Measurements from ENCODE around the gene AGRN.

AGRN gene

DNA sequence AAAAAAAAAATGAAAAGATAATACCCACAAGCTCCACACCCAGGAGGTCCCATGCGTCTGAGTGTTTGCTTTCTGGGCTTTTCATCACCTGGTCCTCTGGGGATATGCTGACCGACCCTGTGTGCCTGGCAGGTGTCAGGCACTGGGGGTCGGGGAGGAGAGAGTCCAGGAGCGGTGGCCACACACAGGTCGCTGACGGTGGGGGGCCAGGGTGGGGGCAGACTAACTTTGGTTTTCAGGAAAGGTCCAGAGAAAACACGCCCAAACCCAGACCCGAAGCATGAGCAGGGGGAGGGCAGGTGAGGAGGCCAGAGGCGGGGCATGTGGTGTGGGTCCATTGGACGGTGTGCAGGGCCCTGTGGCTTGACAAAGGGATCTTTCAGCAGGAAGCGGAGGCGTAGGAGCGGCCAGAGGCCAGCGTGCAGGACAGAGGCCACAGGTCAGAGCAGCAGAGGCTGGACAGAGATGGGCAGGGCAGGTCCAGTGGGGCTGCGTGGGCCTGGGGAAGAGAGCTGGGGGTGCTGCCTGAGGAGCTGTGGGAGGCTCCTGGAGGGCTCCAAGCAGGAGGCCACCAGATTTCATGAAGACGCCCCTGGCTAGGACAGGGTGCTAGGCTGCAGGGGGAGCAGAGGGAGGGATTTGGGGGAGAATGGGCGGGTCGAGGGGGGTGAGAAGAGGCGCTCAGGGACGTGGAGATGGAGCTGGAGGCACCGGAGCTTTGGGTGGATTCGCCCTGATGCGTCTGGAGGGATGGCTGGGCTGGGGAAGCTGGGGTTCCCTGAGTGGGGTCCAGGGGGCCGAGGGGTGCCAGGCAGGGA is 38.4 kb downstream of the AGRN start:
- H3K4me3 ChIP-seq (ENCODE audit: low read length) = no peak overlapping the region
- TF ChIP-seq, protein P1, sequence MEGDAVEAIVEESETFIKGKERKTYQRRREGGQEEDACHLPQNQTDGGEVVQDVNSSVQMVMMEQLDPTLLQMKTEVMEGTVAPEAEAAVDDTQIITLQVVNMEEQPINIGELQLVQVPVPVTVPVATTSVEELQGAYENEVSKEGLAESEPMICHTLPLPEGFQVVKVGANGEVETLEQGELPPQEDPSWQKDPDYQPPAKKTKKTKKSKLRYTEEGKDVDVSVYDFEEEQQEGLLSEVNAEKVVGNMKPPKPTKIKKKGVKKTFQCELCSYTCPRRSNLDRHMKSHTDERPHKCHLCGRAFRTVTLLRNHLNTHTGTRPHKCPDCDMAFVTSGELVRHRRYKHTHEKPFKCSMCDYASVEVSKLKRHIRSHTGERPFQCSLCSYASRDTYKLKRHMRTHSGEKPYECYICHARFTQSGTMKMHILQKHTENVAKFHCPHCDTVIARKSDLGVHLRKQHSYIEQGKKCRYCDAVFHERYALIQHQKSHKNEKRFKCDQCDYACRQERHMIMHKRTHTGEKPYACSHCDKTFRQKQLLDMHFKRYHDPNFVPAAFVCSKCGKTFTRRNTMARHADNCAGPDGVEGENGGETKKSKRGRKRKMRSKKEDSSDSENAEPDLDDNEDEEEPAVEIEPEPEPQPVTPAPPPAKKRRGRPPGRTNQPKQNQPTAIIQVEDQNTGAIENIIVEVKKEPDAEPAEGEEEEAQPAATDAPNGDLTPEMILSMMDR (IDR thresholded peaks at IDR 0.05; ENCODE audit: insufficient read depth, low read depth, low read length, missing control alignments) = no peak
- DNase-seq (ENCODE audit: low read depth) = no peak

DNA sequence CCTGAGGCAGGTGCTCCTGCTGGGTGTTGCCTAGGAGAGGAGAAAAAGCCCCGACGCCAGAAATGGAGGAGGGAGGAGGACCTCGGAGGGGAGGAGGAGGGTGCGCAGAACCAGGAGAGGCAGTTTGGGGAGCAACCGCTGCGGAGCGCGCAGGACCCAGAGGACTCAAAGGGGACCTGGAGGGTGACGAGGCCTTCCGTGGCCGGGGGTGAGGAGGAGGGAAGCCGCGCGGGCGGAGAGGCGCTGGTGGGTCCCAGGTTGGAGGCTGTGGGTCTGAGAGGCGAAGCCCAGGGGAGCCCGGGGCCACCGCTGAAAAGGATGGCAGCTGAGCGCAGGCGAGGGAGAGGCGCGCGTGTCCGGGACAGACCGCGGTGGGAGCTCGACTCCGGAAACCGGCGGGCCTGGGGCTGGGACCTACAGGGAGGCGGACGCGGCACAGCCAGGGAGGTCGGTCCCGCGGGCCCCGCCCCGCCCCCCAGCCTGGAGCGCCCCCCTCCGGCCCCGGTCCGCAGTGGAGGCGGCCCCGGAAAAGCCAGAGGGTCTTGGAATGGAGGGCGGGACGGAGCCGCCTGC is 39.1 kb downstream of the AGRN start:
- DNase-seq (ENCODE audit: low read depth) = peak; percentile 41
- H3K4me3 ChIP-seq (ENCODE audit: low read length) = peak overlapping the region; percentile 23
- TF ChIP-seq, protein P1 (IDR thresholded peaks at IDR 0.05; ENCODE audit: insufficient read depth, low read depth, low read length, missing control alignments) = no peak

DNA sequence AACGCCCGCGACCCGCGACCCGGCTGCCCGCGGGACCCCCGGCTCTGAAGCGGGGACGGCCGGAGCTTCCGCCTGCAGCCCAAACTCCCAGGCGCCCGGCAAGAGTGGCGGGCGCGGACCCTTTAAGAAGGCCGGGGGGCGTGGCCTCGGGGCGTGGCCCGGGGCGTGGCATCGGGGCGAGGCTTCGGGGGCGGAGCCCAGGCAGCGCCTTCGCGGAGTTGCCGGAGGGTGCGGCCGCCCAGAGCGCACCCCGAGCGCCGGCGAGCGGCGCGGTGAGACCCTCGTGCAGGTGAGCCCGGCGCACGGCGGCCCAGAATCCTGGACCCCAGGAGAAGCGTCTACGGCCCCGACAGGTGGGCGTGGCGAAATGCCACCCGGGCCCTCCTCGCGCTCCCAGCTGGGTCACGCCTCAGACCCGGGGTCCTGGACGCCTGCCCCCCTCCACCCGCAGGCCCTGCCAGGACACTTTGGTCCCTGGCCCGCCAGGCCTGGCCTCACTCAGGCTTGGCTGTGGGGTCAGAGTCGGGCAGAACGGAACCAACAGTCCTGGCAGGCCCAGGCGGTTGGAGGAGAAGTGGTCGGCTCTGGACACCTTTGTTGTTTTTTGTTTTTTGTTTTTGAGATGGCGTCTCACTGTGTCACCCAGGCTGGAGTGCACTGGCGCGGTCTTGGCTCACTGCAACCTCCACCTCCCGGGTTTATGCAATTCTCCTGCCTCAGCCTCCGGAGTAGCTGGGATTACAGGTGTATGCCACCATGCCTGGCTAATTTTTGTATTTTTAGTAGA is 39.8 kb downstream of the AGRN start:
- DNase-seq (ENCODE audit: low read depth) = peak; percentile 85
- TF ChIP-seq, protein P1 (IDR thresholded peaks at IDR 0.05; ENCODE audit: insufficient read depth, low read depth, low read length, missing control alignments) = no peak
- H3K4me3 ChIP-seq (ENCODE audit: low read length) = peak overlapping the region; percentile 19

DNA sequence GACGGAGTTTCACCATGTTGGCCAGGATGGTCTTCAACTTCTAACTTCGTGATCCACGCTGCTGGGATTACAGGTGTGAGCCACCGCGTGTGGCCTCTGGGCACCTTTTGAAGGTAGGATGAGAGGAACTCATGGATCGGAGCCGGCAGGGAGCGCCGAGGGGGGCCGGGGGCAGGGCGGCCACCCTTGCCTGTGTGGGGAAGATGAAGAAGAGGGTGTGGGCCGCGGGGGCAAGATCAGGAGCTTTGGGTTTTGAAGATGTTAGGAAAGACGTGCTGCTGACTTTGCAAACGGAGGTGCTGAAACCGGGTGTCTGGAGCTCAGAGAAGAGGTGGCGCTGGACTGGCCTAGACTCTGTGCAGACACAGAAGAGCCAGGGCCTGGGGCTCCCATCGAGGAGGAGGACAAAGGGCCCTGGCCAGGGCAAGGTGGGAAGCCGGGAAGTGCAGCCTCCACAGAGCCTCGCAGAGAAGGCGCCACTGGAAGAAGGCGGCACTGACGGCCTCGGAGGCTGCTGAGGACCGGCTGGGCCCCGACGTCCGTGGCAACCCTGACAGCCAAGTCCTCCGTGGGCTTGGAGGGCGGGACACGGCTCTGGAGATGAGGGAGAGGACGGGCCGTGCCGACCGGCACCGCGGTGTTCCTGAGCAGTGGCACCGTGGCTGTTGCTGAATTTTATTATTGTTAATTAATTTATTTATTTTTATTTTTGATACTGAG is 40.5 kb downstream of the AGRN start:
- H3K4me3 ChIP-seq (ENCODE audit: low read length) = no peak overlapping the region
- TF ChIP-seq, protein P1 (IDR thresholded peaks at IDR 0.05; ENCODE audit: insufficient read depth, low read depth, low read length, missing control alignments) = no peak
- DNase-seq (ENCODE audit: low read depth) = no peak

DNA sequence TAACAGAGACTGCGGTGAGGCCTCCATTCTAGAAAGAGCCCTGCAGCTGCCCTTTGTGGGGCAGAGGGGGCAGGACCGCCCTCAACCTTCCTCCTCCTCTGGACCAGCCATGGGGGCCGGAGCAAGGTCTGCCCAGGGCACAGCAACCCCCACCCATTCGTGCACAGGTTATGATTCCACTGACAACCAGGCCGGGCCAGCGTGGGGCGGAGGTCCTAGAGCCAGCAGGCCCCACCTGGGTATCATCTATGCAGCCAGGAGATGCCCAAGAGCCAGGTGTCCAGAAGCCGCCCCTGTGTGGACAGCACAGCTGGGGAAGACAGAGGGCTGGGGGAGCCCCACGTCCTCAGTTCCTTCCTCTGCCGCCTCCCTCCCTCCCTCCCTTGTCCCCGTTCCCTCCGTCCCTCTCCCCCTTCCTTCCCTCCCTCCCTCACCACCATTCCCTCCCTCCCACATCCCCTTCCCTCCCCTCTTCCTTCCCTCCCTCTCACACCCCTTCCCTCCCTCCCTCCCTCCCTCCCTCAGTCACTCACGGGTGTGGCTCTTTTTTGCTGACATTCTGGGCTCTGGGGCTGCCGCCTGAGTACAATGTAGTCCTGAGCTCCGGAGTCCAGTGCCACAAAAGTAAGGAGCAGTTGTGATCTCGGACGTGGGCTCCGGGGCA is 41.9 kb downstream of the AGRN start:
- no peak overlapping the region for H3K4me3 ChIP-seq (ENCODE audit: low read length)
- TF ChIP-seq, protein P1 (IDR thresholded peaks at IDR 0.05; ENCODE audit: insufficient read depth, low read depth, low read length, missing control alignments) = no peak
- no peak for DNase-seq (ENCODE audit: low read depth)
